Suprapubic skin (tissue), 4 donors: ENCODE results near the gene CDH4. TPM values are rescaled to one million over a fixed set of nuclear protein-coding genes. Genes with fewer than 3 reads are reported as not detected.

Experiments used
- DNase-seq, 2 donors: peaks; one replicate each; pipeline ENCODE4 v3.0.0-alpha.2; 2019; ENCODE audit warnings: low spot score in 2 of 2
- H3K27ac ChIP-seq: fragments of 200-600 bp; sonication (generic); one replicate; pipeline ENCODE4 v1.5.1; 2019
- H3K27me3 ChIP-seq: fragments of 200-600 bp; sonication (generic); one replicate; pipeline ENCODE4 v1.5.1; 2019
- H3K36me3 ChIP-seq: fragments of 200-600 bp; sonication (generic); one replicate; pipeline ENCODE4 v1.5.1; 2019
- H3K4me1 ChIP-seq: fragments of 200-600 bp; sonication (generic); one replicate; pipeline ENCODE4 v1.5.1; 2019
- H3K4me3 ChIP-seq: fragments of 200-600 bp; sonication (generic); one replicate; pipeline ENCODE4 v1.5.1; 2019; ENCODE audit warnings: mild to moderate bottlenecking
- H3K9me3 ChIP-seq: fragments of 200-600 bp; sonication (generic); one replicate; pipeline ENCODE4 v1.5.1; 2019
- EP300 ChIP-seq: sonication (generic); formaldehyde crosslinking; IDR thresholded peaks from one replicate; pipeline ENCODE4 v1.6.1; 2017; ENCODE audit warnings: antibody characterized with exemption
- POLR2A ChIP-seq, 2 donors: fragments of 450-650 bp; IDR thresholded peaks; one replicate each; pipeline ENCODE4 v1.6.1; 2017; ENCODE audit warnings: antibody characterized with exemption in 2 of 2, mild to moderate bottlenecking in 2 of 2, moderate library complexity in 2 of 2
- POLR2AphosphoS5 ChIP-seq, 3 donors: sonication (generic); formaldehyde crosslinking; IDR thresholded peaks; one replicate each; pipeline ENCODE4 v1.6.1; 2017; ENCODE audit warnings: antibody characterized with exemption in 3 of 3
- WGBS: methylation state at CpG from one replicate; pipeline ENCODE4 v1.1.5; 2018; 5-methylcytosine and 5-hydroxymethylcytosine counted together
- total RNA-seq, 4 donors: library from RNA; depleted of rRNA; stranded (reverse); fragments of >200 nt; gene quantifications; one replicate each; pipeline ENCODE4 v1.1.0, GENCODE V29; 2016
- TF ChIP-seq, protein P1 (sequence below), 2 donors: fragments of 200-600 bp in 1 of 2; fragments of 450-650 bp in 1 of 2; sonication (generic) in 1 of 2; IDR thresholded peaks; one replicate each; pipeline ENCODE4 v1.5.1; 2016 to 2019; ENCODE audit warnings: antibody characterized with exemption in 2 of 2, mild to moderate bottlenecking in 1 of 2, moderate library complexity in 1 of 2

CDH4 gene
- total RNA-seq, 4 donors from 2014 or later: 0.91 to 5.9 (median 2.6) TPM

DNA sequence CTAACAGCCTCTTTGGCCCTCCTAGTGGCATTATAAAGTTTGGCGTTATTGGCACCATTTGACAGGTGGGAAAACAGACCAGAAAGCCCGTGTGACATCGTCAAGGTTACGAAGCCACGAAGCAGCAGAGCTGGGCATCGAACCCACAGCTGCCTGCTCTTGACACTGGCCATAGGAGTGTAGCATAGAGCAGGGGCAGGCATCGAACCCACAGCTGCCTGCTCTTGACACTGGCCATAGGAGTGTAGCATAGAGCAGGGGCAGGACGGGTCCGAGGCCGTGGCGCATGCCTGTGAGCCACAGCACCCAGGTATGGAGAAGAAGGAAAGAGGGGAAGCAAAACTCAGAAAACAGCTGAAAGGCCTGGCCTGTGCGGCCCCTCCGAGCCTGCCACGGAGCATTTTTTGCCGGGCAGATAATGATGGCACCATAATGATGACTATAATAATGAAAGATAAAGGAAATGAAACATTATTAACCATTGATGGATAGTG is 33.1 kb downstream of the CDH4 start:
- H3K27me3 ChIP-seq: peaks cover 3% of the 10 kb centered on the region
- H3K4me1 ChIP-seq: no peaks in the 10 kb centered on the region
- WGBS: 85% methylated on average over 15 of the region's 15 CpGs
- no peak overlapping the region for H3K4me3 ChIP-seq
- no peak for DNase-seq
- no peaks in the 10 kb centered on the region for H3K9me3 ChIP-seq
- H3K36me3 ChIP-seq: no peaks in the 10 kb centered on the region
- H3K27ac ChIP-seq: no peak overlapping the region
- TF ChIP-seq EP300 (no peak), POLR2AphosphoS5 (IDR thresholded peaks at IDR 0.05) (no peak), POLR2A (IDR thresholded peaks at IDR 0.05) (no peak)
- TF ChIP-seq, protein P1, sequence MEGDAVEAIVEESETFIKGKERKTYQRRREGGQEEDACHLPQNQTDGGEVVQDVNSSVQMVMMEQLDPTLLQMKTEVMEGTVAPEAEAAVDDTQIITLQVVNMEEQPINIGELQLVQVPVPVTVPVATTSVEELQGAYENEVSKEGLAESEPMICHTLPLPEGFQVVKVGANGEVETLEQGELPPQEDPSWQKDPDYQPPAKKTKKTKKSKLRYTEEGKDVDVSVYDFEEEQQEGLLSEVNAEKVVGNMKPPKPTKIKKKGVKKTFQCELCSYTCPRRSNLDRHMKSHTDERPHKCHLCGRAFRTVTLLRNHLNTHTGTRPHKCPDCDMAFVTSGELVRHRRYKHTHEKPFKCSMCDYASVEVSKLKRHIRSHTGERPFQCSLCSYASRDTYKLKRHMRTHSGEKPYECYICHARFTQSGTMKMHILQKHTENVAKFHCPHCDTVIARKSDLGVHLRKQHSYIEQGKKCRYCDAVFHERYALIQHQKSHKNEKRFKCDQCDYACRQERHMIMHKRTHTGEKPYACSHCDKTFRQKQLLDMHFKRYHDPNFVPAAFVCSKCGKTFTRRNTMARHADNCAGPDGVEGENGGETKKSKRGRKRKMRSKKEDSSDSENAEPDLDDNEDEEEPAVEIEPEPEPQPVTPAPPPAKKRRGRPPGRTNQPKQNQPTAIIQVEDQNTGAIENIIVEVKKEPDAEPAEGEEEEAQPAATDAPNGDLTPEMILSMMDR (IDR thresholded peaks at IDR 0.05): no peak

DNA sequence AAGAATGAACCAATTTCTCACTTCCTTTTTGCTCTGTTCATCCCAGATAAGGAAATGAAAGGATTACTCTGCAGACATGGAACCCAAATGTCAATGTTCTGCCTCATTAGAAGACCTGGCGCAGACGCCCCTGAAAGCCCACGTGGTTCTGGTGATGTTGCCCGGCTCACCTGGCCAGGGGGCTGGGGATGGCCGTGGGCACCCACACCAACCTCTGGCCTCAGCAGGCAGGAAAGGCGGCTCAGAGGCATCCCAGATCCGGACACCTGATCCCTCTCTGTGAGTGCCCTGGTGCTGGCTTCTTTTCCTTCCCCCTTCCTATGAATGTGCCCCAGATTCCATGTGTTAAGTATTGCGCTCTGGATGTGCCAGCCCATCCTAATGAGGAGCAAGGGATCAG is 33.6 kb downstream of the CDH4 start:
- Histone ChIP-seq H3K9me3 (no peaks in the 10 kb centered on the region), H3K27me3 (peaks cover 3% of the 10 kb centered on the region), H3K4me3 (no peak overlapping the region), H3K27ac (no peak overlapping the region), H3K4me1 (no peaks in the 10 kb centered on the region), H3K36me3 (no peaks in the 10 kb centered on the region)
- TF ChIP-seq POLR2AphosphoS5 (IDR thresholded peaks at IDR 0.05) (no peak), POLR2A (IDR thresholded peaks at IDR 0.05) (no peak)
- 81% methylated on average over 8 of the region's 8 CpGs for WGBS
- DNase-seq: no peak

DNA sequence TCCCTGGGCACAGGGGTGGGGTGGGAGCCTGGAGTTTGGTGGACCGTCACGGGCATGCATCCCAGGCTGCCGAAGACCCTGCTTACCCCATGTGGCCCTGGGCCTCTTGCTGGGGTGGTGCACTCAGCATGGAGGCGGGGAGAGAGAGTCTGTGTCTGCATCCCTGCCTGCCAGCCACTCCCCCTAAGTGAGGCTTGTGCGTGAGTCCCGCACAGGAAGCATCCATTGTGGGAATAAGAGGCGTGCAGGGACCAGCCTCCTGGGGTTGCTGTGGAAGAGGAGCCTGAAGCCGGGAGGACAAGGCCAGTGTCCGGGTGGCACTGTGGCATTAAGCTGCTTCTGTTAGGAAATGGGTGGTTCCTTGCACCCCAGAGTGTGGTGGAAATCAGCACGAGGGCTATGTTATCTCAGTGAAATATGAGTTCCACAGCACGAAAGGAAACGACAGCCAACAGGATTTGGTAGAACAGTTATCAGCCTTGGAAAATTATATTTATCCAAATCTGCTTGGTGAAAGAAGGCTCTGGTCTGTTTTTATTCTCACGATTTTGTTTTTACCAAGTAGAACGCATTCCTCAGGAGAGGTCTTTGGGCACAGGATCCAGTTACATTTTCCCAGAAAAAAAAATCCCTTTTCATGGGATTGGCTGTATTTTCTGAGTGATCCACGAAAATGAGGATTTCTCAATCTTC is 35.7 kb downstream of the CDH4 start:
- H3K27me3 ChIP-seq: peaks cover 3% of the 10 kb centered on the region
- H3K9me3 ChIP-seq: no peaks in the 10 kb centered on the region
- H3K4me1 ChIP-seq: no peaks in the 10 kb centered on the region
- TF ChIP-seq POLR2A (IDR thresholded peaks at IDR 0.05): no peak
- no peak for TF ChIP-seq EP300
- TF ChIP-seq, protein P1 (IDR thresholded peaks at IDR 0.05): no peak
- no peak for TF ChIP-seq POLR2AphosphoS5 (IDR thresholded peaks at IDR 0.05)
- DNase-seq: no peak
- no peak overlapping the region for H3K4me3 ChIP-seq
- no peak overlapping the region for H3K27ac ChIP-seq
- 75% methylated on average over 15 of the region's 15 CpGs for WGBS
- H3K36me3 ChIP-seq: no peaks in the 10 kb centered on the region

DNA sequence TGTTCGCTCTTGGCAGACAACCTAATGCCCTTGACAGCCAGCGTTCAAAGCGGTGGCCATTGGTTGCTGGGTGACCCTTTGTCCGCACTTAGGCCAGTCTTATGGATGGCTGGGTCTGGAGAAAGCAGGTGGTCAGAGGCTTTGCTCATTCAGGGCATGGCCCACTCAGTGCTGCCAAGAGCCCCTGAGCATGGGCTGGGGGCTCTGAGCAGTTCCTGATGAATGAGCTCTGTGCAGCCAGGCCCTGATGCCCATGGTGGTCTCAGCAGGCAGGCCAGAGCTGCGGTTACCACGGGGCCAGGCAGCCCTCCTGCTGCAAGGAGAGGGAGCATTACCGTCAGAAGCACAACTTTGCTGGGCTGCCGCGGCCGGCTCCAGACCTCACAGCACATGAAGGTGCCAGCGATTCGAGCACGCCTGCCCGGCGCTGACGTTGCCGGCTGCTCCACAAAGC is 36.3 kb downstream of the CDH4 start:
- no peaks in the 10 kb centered on the region for H3K4me1 ChIP-seq
- no peak overlapping the region for H3K4me3 ChIP-seq
- no peaks in the 10 kb centered on the region for H3K36me3 ChIP-seq
- H3K9me3 ChIP-seq: no peaks in the 10 kb centered on the region
- H3K27me3 ChIP-seq: peaks cover 3% of the 10 kb centered on the region
- WGBS: 89% methylated on average over 15 of the region's 17 CpGs
- H3K27ac ChIP-seq: no peak overlapping the region
- DNase-seq: no peak
- TF ChIP-seq EP300 (no peak), POLR2AphosphoS5 (IDR thresholded peaks at IDR 0.05) (no peak), POLR2A (IDR thresholded peaks at IDR 0.05) (no peak)
- TF ChIP-seq, protein P1 (IDR thresholded peaks at IDR 0.05): no peak

DNA sequence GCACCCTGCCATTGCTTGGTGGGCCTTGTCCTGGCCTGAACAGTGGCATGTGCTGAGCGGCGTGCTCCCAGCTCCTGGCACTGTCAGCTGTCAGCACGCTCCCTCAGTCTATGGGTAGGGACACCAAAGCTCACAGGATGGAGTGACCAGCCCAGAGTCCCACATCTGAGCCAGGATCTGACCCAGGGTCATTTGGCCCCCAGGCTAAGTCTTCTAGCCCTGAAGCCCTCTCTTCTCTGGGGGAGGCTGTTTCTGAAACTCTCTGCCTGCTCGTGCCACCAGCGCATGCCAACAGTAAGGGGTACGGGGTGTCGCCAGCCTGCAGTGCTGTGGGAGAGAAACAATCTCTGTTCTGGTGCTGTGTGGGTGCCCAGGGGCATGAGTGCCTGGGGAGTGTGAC is 37.1 kb downstream of the CDH4 start:
- 83% methylated on average over 3 of the region's 7 CpGs for WGBS

More for the DNA sequence above, 37.1 kb downstream of the CDH4 start:
- Histone ChIP-seq H3K4me1 (no peaks in the 10 kb centered on the region), H3K9me3 (no peaks in the 10 kb centered on the region), H3K4me3 (no peak overlapping the region), H3K27me3 (peaks cover 3% of the 10 kb centered on the region), H3K36me3 (no peaks in the 10 kb centered on the region), H3K27ac (no peak overlapping the region)
- no peak for TF ChIP-seq POLR2AphosphoS5 (IDR thresholded peaks at IDR 0.05)
- TF ChIP-seq POLR2A (IDR thresholded peaks at IDR 0.05): no peak
- TF ChIP-seq, protein P1 (IDR thresholded peaks at IDR 0.05): no peak
- no peak for TF ChIP-seq EP300
- DNase-seq: no peak
